ENCODE data around the gene SAMD4A.

Gene SAMD4A

GRCh38 chr14:54645639-54646038 is 78.7 kb downstream of the SAMD4A start:
- Histone ChIP-seq H3K36me3 (ENCODE audit: low read depth) (no peaks in the 10 kb centered on the region), H3K4me3 (ENCODE audit: severe bottlenecking) (no peak overlapping the region), H3K27ac (ENCODE audit: poor library complexity, severe bottlenecking) (no peak overlapping the region), H3K4me1 (ENCODE audit: insufficient read depth, poor library complexity, severe bottlenecking) (peaks cover 16% of the 10 kb centered on the region), H3K9me3 (ENCODE audit: severe bottlenecking) (no peaks in the 10 kb centered on the region), H3K27me3 (ENCODE audit: insufficient read depth, poor library complexity, severe bottlenecking) (no peaks in the 10 kb centered on the region)
- TF ChIP-seq CTCF (IDR thresholded peaks at IDR 0.05; ENCODE audit: poor library complexity, severe bottlenecking), result no peak
- ATAC-seq (ENCODE audit: low read depth) (no peak), DNase-seq (ENCODE audit: low spot score) (no peak)

- Histone ChIP-seq H3K9me3 (ENCODE audit: severe bottlenecking) (no peaks in the 10 kb centered on the region), H3K36me3 (ENCODE audit: low read depth) (no peaks in the 10 kb centered on the region), H3K27me3 (ENCODE audit: insufficient read depth, poor library complexity, severe bottlenecking) (no peaks in the 10 kb centered on the region), H3K4me3 (ENCODE audit: severe bottlenecking) (no peak overlapping the region), H3K4me1 (ENCODE audit: insufficient read depth, poor library complexity, severe bottlenecking) (peaks cover 26% of the 10 kb centered on the region), H3K27ac (ENCODE audit: poor library complexity, severe bottlenecking) (no peak overlapping the region)
- DNase-seq (ENCODE audit: low spot score) (no peak), ATAC-seq (ENCODE audit: low read depth) (no peak)
- no peak for TF ChIP-seq CTCF (IDR thresholded peaks at IDR 0.05; ENCODE audit: poor library complexity, severe bottlenecking)
These were observed 79.7 kb downstream of the SAMD4A start for GRCh38 chr14:54646626-54647025.

GRCh38 chr14:54647378-54647777 is 80.5 kb downstream of the SAMD4A start:
- DNase-seq (ENCODE audit: low spot score) (no peak), ATAC-seq (ENCODE audit: low read depth) (no peak)
- Histone ChIP-seq H3K4me3 (ENCODE audit: severe bottlenecking) (no peak overlapping the region), H3K27me3 (ENCODE audit: insufficient read depth, poor library complexity, severe bottlenecking) (no peaks in the 10 kb centered on the region), H3K9me3 (ENCODE audit: severe bottlenecking) (no peaks in the 10 kb centered on the region), H3K27ac (ENCODE audit: poor library complexity, severe bottlenecking) (no peak overlapping the region), H3K4me1 (ENCODE audit: insufficient read depth, poor library complexity, severe bottlenecking) (peaks cover 31% of the 10 kb centered on the region), H3K36me3 (ENCODE audit: low read depth) (no peaks in the 10 kb centered on the region)
- no peak for TF ChIP-seq CTCF (IDR thresholded peaks at IDR 0.05; ENCODE audit: poor library complexity, severe bottlenecking)

GRCh38 chr14:54649056-54649455 is 82.1 kb downstream of the SAMD4A start:
- TF ChIP-seq CTCF (IDR thresholded peaks at IDR 0.05; ENCODE audit: poor library complexity, severe bottlenecking), result no peak
- no peak overlapping the region for H3K4me3 ChIP-seq (ENCODE audit: severe bottlenecking)
- DNase-seq (ENCODE audit: low spot score), result no peak
- no peaks in the 10 kb centered on the region for H3K36me3 ChIP-seq (ENCODE audit: low read depth)
- peaks cover 48% of the 10 kb centered on the region for H3K4me1 ChIP-seq (ENCODE audit: insufficient read depth, poor library complexity, severe bottlenecking)
- peak overlapping the region; percentile 99 for H3K27ac ChIP-seq (ENCODE audit: poor library complexity, severe bottlenecking)
- H3K27me3 ChIP-seq (ENCODE audit: insufficient read depth, poor library complexity, severe bottlenecking), result no peaks in the 10 kb centered on the region
- H3K9me3 ChIP-seq (ENCODE audit: severe bottlenecking), result no peaks in the 10 kb centered on the region
- ATAC-seq (ENCODE audit: low read depth), result no peak

GRCh38 chr14:54650331-54650958 is 83.5 kb downstream of the SAMD4A start:
- ATAC-seq (ENCODE audit: low read depth), result peak; percentile 14
- Histone ChIP-seq H3K4me3 (ENCODE audit: severe bottlenecking) (no peak overlapping the region), H3K27me3 (ENCODE audit: insufficient read depth, poor library complexity, severe bottlenecking) (no peaks in the 10 kb centered on the region), H3K27ac (ENCODE audit: poor library complexity, severe bottlenecking) (peak overlapping the region; percentile 99), H3K36me3 (ENCODE audit: low read depth) (no peaks in the 10 kb centered on the region), H3K9me3 (ENCODE audit: severe bottlenecking) (no peaks in the 10 kb centered on the region), H3K4me1 (ENCODE audit: insufficient read depth, poor library complexity, severe bottlenecking) (peaks cover 51% of the 10 kb centered on the region)
- no peak for DNase-seq (ENCODE audit: low spot score)
- no peak for TF ChIP-seq CTCF (IDR thresholded peaks at IDR 0.05; ENCODE audit: poor library complexity, severe bottlenecking)

Data from RWPE2 (cell line).